GM23338 (cell line): ENCODE results near the gene CAMTA1. TPM values are rescaled to one million over a fixed set of nuclear protein-coding genes. Genes with fewer than 3 reads are reported as not detected.

ENCODE experiments used
- CREB1 ChIP-seq: fragments of 250-450 bp; sonication (Bioruptor Pico); IDR thresholded peaks from 2 replicates; pipeline ENCODE4 v1.5.0; 2020; ENCODE audit warnings: low read depth, mild to moderate bottlenecking, moderate library complexity
- EZH2 ChIP-seq: fragments of 200-600 bp; sonication (generic); IDR thresholded peaks from one replicate; pipeline ENCODE4 v1.8.0; 2017; ENCODE audit warnings: antibody characterized with exemption, mild to moderate bottlenecking, low read depth; ENCODE audit not compliant: unreplicated experiment
- EZH2phosphoT487 ChIP-seq: fragments of 200-600 bp; sonication (generic); IDR thresholded peaks from one replicate; pipeline ENCODE4 v1.8.1; 2018; ENCODE audit warnings: antibody characterized with exemption; ENCODE audit not compliant: unreplicated experiment
- JUNB ChIP-seq: IDR thresholded peaks from one replicate; pipeline ENCODE4 v1.6.1; 2016; ENCODE audit warnings: antibody characterized with exemption; ENCODE audit not compliant: unreplicated experiment
- NANOG ChIP-seq: IDR thresholded peaks from 2 replicates; pipeline ENCODE4 v1.6.1; 2016; ENCODE audit warnings: antibody characterized with exemption, borderline replicate concordance
- POLR2AphosphoS5 ChIP-seq: IDR thresholded peaks from 2 replicates; pipeline ENCODE4 v1.6.1; 2016; ENCODE audit warnings: antibody characterized with exemption, low read depth
- REST ChIP-seq: IDR thresholded peaks from one replicate; pipeline ENCODE4 v1.6.1; 2018; ENCODE audit warnings: antibody characterized with exemption; ENCODE audit not compliant: unreplicated experiment
- STAT1 ChIP-seq: IDR thresholded peaks from one replicate; pipeline ENCODE4 v1.6.1; 2016; ENCODE audit warnings: antibody characterized with exemption; ENCODE audit not compliant: unreplicated experiment
- ZNF114 ChIP-seq: fragments of 250-450 bp; sonication (Bioruptor Pico); IDR thresholded peaks from 2 replicates; pipeline ENCODE4 v1.5.0; 2020; ENCODE audit warnings: mild to moderate bottlenecking, moderate library complexity
- ZNF331 ChIP-seq: fragments of 250-450 bp; sonication (Bioruptor Pico); IDR thresholded peaks from 2 replicates; pipeline ENCODE4 v1.5.0; 2020; ENCODE audit warnings: low read depth, mild to moderate bottlenecking, moderate library complexity
- ZNF462 ChIP-seq: fragments of 250-450 bp; sonication (Bioruptor Pico); IDR thresholded peaks from 2 replicates; pipeline ENCODE4 v1.5.0; 2020; ENCODE audit warnings: mild to moderate bottlenecking, moderate library complexity
- polyA plus RNA-seq: library from polyadenylated mRNA; unstranded; fragments of >200 nt; fragmentation: Nextera tagmentation; extraction: Ambion mirVana; gene quantifications from 2 replicates; pipeline ENCODE4 v1.2.1, GENCODE V29; 2016
- total RNA-seq: library from RNA; depleted of rRNA; stranded (reverse); fragments of >200 nt; shearing (Covaris generic); gene quantifications from 2 replicates; pipeline ENCODE4 v1.2.3, GENCODE V29; 2014

The CAMTA1 gene
- total and polyA plus RNA-seq, 2 experiments from 2014 or later = 115 to 519 TPM

- no peak for TF ChIP-seq ZNF462 (CRISPR knock-in tag)
- no peak for TF ChIP-seq POLR2AphosphoS5
- no peak for TF ChIP-seq ZNF114 (CRISPR knock-in tag)
- no peak for TF ChIP-seq EZH2phosphoT487
- no peak for TF ChIP-seq JUNB
- no peak for TF ChIP-seq CREB1
- TF ChIP-seq REST = no peak
- TF ChIP-seq EZH2 = no peak
- TF ChIP-seq STAT1 = no peak
- TF ChIP-seq ZNF331 (CRISPR knock-in tag) = no peak
- TF ChIP-seq NANOG = no peak
These were observed 137.8 kb downstream of the CAMTA1 start (continued) for GRCh38 chr1:6923012-6923411.
